Measurements from ENCODE around the gene NEURL3. TPM values are rescaled to one million over a fixed set of nuclear protein-coding genes. Genes with fewer than 3 reads are reported as not detected.

The NEURL3 gene
- total RNA-seq, 2 donors from 2014 or later, result 8.9 to 28.9 TPM

- intact Hi-C loops (cut with DNase I), result no loop called here
- Histone ChIP-seq H3K27me3 (replicated peaks; ENCODE audit: insufficient read depth) (no peaks in the 10 kb centered on the region), H3K9me3 (no peaks in the 10 kb centered on the region), H3K4me1 (replicated peaks) (no peaks in the 10 kb centered on the region), H3K4me3 (no peak overlapping the region), H3K27ac (peak overlapping the region; percentile 53 to 70), H3K36me3 (no peaks in the 10 kb centered on the region)
- 63% methylated on average over 3 of the region's 3 CpGs for WGBS
- no peak for TF ChIP-seq POLR2AphosphoS5 (IDR thresholded peaks at IDR 0.05)
- TF ChIP-seq CTCF (IDR thresholded peaks at IDR 0.05), result no peak
- TF ChIP-seq POLR2A (IDR thresholded peaks at IDR 0.05), result no peak
- DNase-seq (ENCODE audit: low spot score), result no peak
Observed at GRCh38 chr2:96486696-96487095, 18.5 kb downstream of the NEURL3 start.

- Histone ChIP-seq H3K36me3 (no peaks in the 10 kb centered on the region), H3K9me3 (no peaks in the 10 kb centered on the region), H3K27me3 (replicated peaks; ENCODE audit: insufficient read depth) (no peaks in the 10 kb centered on the region), H3K27ac (peak overlapping the region; percentile 53 to 70), H3K4me1 (replicated peaks) (no peaks in the 10 kb centered on the region), H3K4me3 (peak overlapping the region; percentile 6 to 32)
- DNase-seq (ENCODE audit: low spot score), result peak; percentile 72
- WGBS, result 26% methylated on average over 33 of the region's 33 CpGs
- peak; percentile 64 for TF ChIP-seq POLR2A (IDR thresholded peaks at IDR 0.05)
- no peak for TF ChIP-seq CTCF (IDR thresholded peaks at IDR 0.05)
- peak; percentile 72 for TF ChIP-seq POLR2AphosphoS5 (IDR thresholded peaks at IDR 0.05)
- intact Hi-C loops (cut with DNase I), result no loop called here
Observed at GRCh38 chr2:96485751-96486651, 19.2 kb downstream of the NEURL3 start.

- TF ChIP-seq POLR2A (IDR thresholded peaks at IDR 0.05) (no peak), CTCF (IDR thresholded peaks at IDR 0.05) (no peak), POLR2AphosphoS5 (IDR thresholded peaks at IDR 0.05) (no peak)
- Histone ChIP-seq H3K4me3 (no peak overlapping the region), H3K27me3 (replicated peaks; ENCODE audit: insufficient read depth) (no peaks in the 10 kb centered on the region), H3K4me1 (replicated peaks) (no peaks in the 10 kb centered on the region), H3K9me3 (no peaks in the 10 kb centered on the region), H3K27ac (peak overlapping the region; percentile 53 to 70), H3K36me3 (no peaks in the 10 kb centered on the region)
- intact Hi-C loops (cut with DNase I), result no loop called here
- no peak for DNase-seq (ENCODE audit: low spot score)
- WGBS, result 85% methylated on average over 9 of the region's 9 CpGs
Observed at GRCh38 chr2:96485350-96485749, 19.8 kb downstream of the NEURL3 start.

GRCh38 chr2:96484091-96484490, 21.1 kb downstream of the NEURL3 start:
- H3K27me3 ChIP-seq (replicated peaks; ENCODE audit: insufficient read depth), result no peaks in the 10 kb centered on the region
- H3K4me3 ChIP-seq, result no peak overlapping the region
- no peaks in the 10 kb centered on the region for H3K4me1 ChIP-seq (replicated peaks)
- DNase-seq (ENCODE audit: low spot score), result no peak
- intact Hi-C loops (cut with DNase I), result no loop called here
- H3K27ac ChIP-seq, result no peak overlapping the region
- H3K9me3 ChIP-seq, result no peaks in the 10 kb centered on the region
- 89% methylated on average over 7 of the region's 7 CpGs for WGBS
- H3K36me3 ChIP-seq, result no peaks in the 10 kb centered on the region
- no peak for TF ChIP-seq POLR2A (IDR thresholded peaks at IDR 0.05)
- TF ChIP-seq POLR2AphosphoS5 (IDR thresholded peaks at IDR 0.05), result no peak

- intact Hi-C loops (cut with DNase I), result no loop called here
- 53% methylated on average over 1 of the region's 1 CpG for WGBS
Observed at GRCh38 chr2:96477458-96477857, 27.7 kb downstream of the NEURL3 start.

More at GRCh38 chr2:96477458-96477857, 27.7 kb downstream of the NEURL3 start:
- H3K9me3 ChIP-seq, result no peaks in the 10 kb centered on the region
- no peak overlapping the region for H3K27ac ChIP-seq
- no peaks in the 10 kb centered on the region for H3K27me3 ChIP-seq (replicated peaks; ENCODE audit: insufficient read depth)
- TF ChIP-seq CTCF (IDR thresholded peaks at IDR 0.05), result no peak
- no peak for TF ChIP-seq POLR2AphosphoS5 (IDR thresholded peaks at IDR 0.05)
- TF ChIP-seq POLR2A (IDR thresholded peaks at IDR 0.05), result no peak
- no peak overlapping the region for H3K4me3 ChIP-seq
- no peaks in the 10 kb centered on the region for H3K4me1 ChIP-seq (replicated peaks)
- no peaks in the 10 kb centered on the region for H3K36me3 ChIP-seq
- no peak for DNase-seq (ENCODE audit: low spot score)

Measured in prostate gland (tissue), 2 donors.